Neural progenitor cell (in vitro differentiated cells): Measurements from ENCODE around the gene FAM234A.

Source experiments
- CTCF ChIP-seq: fragments of 200-600 bp; sonication (generic); IDR thresholded peaks from 2 replicates; pipeline ENCODE4 v1.5.1; 2017; ENCODE audit warnings: antibody characterized with exemption, mild to moderate bottlenecking
- EZH2 ChIP-seq: fragments of 200-600 bp; sonication (generic); IDR thresholded peaks from 2 replicates; pipeline ENCODE4 v1.6.1; 2017; ENCODE audit warnings: antibody characterized with exemption, mild to moderate bottlenecking, moderate library complexity
- EZH2phosphoT487 ChIP-seq: fragments of 200-600 bp; sonication (generic); IDR thresholded peaks from 2 replicates; pipeline ENCODE4 v1.6.1; 2017; ENCODE audit warnings: antibody characterized with exemption

DNA sequence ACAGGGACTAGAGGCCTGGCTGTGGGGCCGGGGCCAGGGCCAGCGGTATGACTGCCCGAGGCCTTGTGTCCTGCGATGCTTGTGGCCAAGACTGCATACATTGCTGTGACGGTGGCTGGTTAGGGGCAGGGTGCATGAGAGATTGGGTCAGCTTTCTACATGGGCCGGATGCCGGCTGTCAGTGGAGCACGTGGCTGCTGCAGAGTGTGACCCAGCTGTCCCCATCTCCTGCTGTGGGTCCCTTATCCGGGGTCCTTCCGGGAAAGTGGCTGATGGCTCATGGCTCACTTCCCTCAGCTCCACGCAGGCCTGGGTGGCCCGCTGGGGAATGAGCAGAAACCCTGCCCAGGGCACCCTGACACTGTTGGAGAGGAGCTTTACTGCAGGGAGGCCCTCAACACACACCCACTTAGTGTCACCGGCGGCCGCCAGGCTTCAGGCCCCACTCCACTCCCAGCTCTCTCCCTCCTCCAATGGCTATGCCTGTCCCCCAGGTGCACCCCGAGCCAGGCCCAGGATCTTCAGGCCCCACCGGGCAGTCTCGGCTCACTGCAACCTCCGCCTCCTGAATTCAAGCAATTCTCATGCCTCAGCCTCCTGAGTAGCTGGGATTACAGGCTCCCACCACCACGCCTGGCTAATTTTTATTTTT is 41.9 kb downstream of the FAM234A start:
- no peak for TF ChIP-seq CTCF
- no peak for TF ChIP-seq EZH2phosphoT487
- TF ChIP-seq EZH2: no peak
